ENCODE measurements around the gene TBC1D16.
A peak's percentile ranks its signal among the peaks of the same experiment; 100 is the strongest.

The TBC1D16 gene

DNA sequence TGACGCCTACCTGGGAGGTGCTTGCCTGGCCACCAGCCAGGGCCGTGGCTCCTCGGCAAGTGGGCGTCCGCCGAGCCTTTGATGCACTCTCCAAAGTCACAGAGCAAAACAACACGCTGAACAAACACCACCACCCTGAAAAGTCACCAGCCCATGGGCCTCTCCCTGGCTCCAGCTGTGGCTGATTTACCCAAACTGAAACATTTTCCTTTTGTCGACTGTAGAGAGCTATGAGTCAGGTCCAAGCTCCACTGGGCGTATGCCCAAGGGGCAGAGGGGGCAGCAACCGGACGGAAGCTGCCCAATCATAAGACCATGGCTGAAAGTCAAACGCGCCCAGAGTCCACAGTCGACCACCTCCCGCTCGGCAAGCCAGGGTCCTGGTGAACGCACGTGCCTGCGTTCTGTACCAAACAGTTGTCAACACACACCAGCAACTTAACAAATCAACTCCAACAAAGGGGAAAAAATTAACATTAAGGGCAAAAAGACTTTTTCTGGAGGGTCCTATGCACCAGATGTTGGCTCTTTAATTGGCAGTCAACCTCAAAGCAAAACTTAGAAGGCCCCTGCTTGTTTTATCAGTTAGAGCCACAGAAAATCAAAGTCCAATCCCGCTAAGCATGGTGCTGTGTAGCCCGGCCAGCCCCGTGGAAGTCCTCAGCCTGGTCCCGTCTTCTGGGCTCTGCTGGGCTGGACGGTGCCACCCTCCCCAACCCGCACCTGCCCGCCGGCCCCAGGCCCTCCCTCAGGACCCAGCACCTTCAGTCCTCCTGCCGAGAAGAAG lies 47.3 kb downstream of the TBC1D16 start:
- peak; percentile 91 for DNase-seq (ENCODE audit: low read depth)
- H3K4me3 ChIP-seq (ENCODE audit: control insufficient read depth, low read depth, low read length): peak overlapping the region; percentile 8
- TF ChIP-seq, protein P1, sequence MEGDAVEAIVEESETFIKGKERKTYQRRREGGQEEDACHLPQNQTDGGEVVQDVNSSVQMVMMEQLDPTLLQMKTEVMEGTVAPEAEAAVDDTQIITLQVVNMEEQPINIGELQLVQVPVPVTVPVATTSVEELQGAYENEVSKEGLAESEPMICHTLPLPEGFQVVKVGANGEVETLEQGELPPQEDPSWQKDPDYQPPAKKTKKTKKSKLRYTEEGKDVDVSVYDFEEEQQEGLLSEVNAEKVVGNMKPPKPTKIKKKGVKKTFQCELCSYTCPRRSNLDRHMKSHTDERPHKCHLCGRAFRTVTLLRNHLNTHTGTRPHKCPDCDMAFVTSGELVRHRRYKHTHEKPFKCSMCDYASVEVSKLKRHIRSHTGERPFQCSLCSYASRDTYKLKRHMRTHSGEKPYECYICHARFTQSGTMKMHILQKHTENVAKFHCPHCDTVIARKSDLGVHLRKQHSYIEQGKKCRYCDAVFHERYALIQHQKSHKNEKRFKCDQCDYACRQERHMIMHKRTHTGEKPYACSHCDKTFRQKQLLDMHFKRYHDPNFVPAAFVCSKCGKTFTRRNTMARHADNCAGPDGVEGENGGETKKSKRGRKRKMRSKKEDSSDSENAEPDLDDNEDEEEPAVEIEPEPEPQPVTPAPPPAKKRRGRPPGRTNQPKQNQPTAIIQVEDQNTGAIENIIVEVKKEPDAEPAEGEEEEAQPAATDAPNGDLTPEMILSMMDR (conservative IDR thresholded peaks at IDR 0.05; ENCODE audit: control insufficient read depth, insufficient read depth, low read depth, low read length): no peak

DNA sequence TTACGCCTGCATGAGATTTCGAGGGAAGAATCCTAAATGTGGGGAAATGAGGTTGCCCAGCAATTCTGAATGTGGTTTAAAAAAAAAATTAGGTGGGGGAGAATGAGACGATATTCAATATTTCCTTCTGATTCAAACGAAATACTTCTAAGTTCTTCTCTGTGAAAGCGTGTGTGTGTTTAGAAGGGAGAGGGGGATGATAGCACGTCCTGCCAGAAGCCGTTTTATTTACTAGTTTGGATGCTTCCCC lies 47.8 kb downstream of the TBC1D16 start:
- no peak for DNase-seq (ENCODE audit: low read depth)
- TF ChIP-seq, protein P1 (conservative IDR thresholded peaks at IDR 0.05; ENCODE audit: control insufficient read depth, insufficient read depth, low read depth, low read length): no peak
- H3K4me3 ChIP-seq (ENCODE audit: control insufficient read depth, low read depth, low read length): peak overlapping the region; percentile 8

DNA sequence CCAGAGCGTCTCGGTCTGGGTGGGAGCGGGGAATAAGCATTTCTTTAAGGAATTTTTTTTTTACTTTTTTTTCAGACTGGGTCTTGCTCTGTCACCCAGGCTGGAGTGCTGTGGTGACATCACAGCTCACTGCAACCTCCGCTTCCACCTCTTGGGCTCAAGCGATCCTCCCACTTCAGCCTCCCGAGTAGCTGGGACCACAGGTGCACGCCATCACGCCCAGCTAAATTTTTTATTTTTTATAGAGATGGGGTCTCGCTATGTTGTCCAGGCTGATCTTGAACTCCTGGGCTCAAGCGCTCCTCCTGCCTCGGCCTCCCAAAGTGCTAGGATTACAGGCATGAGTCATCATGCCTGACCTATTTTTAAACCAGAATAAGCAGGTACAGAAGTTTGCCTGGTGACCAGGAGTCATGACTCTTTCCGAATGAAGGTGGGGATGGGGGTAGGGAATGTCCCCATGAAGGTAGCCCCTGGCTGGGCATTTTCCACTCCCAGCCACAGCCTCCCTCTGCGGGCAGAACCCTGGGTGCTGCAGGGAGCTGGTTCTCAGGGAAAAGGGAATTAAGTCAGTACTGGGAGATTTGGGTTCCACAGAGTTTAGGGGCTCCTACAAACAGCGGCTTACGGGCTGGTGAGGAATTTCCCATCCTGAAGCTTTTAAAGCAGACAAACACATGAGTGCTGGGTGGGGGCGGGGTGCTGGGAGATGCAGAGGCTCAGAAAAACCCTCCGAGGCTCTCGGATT lies 48.3 kb downstream of the TBC1D16 start:
- TF ChIP-seq, protein P1 (conservative IDR thresholded peaks at IDR 0.05; ENCODE audit: control insufficient read depth, insufficient read depth, low read depth, low read length): no peak
- peak; percentile 21 for DNase-seq (ENCODE audit: low read depth)
- H3K4me3 ChIP-seq (ENCODE audit: control insufficient read depth, low read depth, low read length): peak overlapping the region; percentile 8

DNA sequence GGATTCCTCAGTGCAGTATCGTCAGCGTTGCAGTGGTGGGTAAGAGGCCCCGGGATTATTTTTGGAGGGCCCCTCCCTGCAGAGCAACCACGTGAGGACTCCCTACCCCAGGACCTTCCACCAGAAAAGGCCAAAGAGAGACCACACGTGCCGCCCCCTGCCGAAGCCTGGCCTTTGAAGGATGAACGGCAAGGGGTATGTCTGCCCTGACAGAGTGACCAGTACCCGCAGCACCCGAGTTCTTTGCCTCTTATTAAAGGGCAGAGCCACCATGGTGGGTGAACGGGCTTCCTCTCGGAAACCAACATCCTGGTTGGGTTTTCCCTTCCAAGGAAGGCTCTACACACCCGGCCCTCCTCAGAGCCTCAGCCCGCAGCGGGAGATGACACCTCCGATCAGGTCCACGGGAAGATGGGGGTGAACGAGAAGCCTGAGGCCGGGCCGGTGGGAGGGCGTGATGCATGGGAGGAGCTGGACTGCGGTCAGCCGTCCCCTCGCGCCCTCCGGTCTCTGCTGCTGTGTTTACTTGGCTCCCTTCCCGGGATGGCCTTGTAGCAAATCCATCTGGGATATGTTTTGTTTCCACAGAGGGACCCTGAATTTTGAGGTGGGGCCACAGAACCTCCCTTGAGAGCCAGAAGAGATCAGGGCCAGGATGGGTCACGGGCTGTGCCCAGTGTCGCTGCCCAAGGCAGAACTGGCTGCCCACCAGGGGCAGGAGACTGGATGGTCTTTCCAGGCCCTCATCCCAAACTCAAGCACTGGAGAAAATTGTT lies 49.1 kb downstream of the TBC1D16 start:
- H3K4me3 ChIP-seq (ENCODE audit: control insufficient read depth, low read depth, low read length): no peak overlapping the region

DNA sequence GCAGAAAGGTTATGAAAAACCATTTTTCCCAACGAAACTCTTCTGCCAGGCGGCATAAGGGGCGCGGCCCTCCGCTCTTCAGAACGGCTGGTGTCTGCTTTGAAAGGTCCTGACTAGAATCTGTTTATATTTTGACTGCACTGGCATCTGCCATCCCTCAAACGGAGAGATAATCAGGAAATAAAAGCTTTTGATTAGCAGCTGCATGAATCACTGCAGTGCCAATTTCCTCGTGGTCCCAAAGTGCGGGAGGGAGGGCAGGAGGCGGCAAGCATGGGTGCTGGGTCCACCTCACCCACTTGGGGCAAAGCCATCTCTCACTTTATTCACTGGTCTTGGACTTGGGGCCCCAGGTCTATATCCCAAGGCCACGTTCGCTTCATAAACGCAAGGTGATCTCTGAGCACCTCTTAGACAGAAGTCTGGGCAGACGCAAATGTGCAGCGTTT lies 49.7 kb downstream of the TBC1D16 start:
- TF ChIP-seq, protein P1 (conservative IDR thresholded peaks at IDR 0.05; ENCODE audit: control insufficient read depth, insufficient read depth, low read depth, low read length): no peak
- DNase-seq (ENCODE audit: low read depth): no peak
- no peak overlapping the region for H3K4me3 ChIP-seq (ENCODE audit: control insufficient read depth, low read depth, low read length)

More for the DNA sequence above, 49.1 kb downstream of the TBC1D16 start:
- TF ChIP-seq, protein P1 (conservative IDR thresholded peaks at IDR 0.05; ENCODE audit: control insufficient read depth, insufficient read depth, low read depth, low read length): no peak
- peak; percentile 68 for DNase-seq (ENCODE audit: low read depth)

DNA sequence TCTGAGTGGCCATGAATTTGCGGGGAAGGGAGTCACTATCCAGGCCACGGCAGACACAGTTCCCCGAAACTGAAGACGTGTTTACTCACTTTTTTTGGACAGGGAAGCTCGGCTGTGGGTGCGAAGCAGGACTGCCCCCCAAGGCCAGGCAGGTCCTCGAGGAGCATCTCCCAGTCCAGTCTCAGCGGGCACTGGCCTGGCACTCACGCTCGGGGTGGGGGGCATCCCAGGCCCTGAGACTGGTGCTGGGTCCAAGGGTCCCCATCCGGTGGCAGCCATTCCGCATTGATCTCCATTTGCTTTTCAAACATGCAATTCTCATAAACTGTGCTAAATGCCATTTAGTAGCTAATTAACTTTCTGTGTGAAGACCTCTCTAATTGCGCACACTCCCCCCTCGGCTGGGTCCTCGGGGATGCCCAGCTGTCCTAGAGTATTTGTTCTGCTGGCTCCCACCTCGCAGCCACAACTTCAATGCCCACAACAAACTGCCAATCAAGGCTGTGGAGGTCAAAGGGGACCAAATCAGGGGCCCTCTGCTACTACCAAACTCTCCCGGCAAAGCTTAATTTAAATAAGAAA lies 50.2 kb downstream of the TBC1D16 start:
- no peak overlapping the region for H3K4me3 ChIP-seq (ENCODE audit: control insufficient read depth, low read depth, low read length)
- no peak for DNase-seq (ENCODE audit: low read depth)
- TF ChIP-seq, protein P1 (conservative IDR thresholded peaks at IDR 0.05; ENCODE audit: control insufficient read depth, insufficient read depth, low read depth, low read length): no peak

Data from fibroblast of mammary gland (primary cell).